K562 (cell line): ENCODE results near the gene UTRN. TPM values are rescaled to one million over a fixed set of nuclear protein-coding genes. Genes with fewer than 3 reads are reported as not detected.
A peak's percentile ranks its signal among the peaks of the same experiment; 100 is the strongest.

Experiments used
- CBFA2T3 ChIP-seq: fragments of 450-650 bp; IDR thresholded peaks from 2 replicates; pipeline ENCODE4 v1.6.1; 2017
- HDAC6 ChIP-seq: IDR thresholded peaks from 2 replicates; pipeline ENCODE4 v1.6.1; 2012; ENCODE audit warnings: low read depth, mild to moderate bottlenecking, control low read depth, inconsistent platforms, low read length, moderate library complexity
- KDM5B ChIP-seq: fragments of 200-600 bp; sonication (generic); IDR thresholded peaks from 2 replicates; pipeline ENCODE4 v1.6.1; 2012; ENCODE audit warnings: low read depth, mild to moderate bottlenecking, moderate library complexity, low read length, control low read depth, inconsistent platforms; ENCODE audit not compliant: insufficient replicate concordance
- NFRKB ChIP-seq: fragments of 450-650 bp; IDR thresholded peaks from 2 replicates; pipeline ENCODE4 v1.6.1; 2016; ENCODE audit warnings: low read depth
- NRF1 ChIP-seq, 2 experiments: fragments of 450-650 bp; IDR thresholded peaks in 1 of 2; conservative IDR thresholded peaks in 1 of 2; 2 replicates each; pipeline ENCODE4 v1.6.1; 2014; ENCODE audit warnings: mild to moderate bottlenecking in 2 of 2
- PHF8 ChIP-seq: fragments of 200-600 bp; sonication (generic); IDR thresholded peaks from 2 replicates; pipeline ENCODE4 v1.6.1; 2012; ENCODE audit warnings: mixed run types, mild to moderate bottlenecking, inconsistent platforms, low read length, moderate library complexity, borderline replicate concordance
- POLR2G ChIP-seq: fragments of 200-400 bp; formaldehyde crosslinking; IDR thresholded peaks from 2 replicates; pipeline ENCODE4 v1.6.1; 2017; ENCODE audit warnings: low read depth, mild to moderate bottlenecking, antibody characterized with exemption, low read length, moderate library complexity
- POLR2H ChIP-seq: IDR thresholded peaks from 2 replicates; pipeline ENCODE4 v1.6.1; 2016; ENCODE audit warnings: missing genetic modification characterization, low read depth, mild to moderate bottlenecking, control low read depth, missing compliant biosample characterization, moderate library complexity
- PPARD ChIP-seq: fragments of 250-450 bp; sonication (Bioruptor Pico); IDR thresholded peaks from 2 replicates; pipeline ENCODE4 v1.8.0; 2022; ENCODE audit warnings: inconsistent platforms, mild to moderate bottlenecking, moderate library complexity
- RBFOX2 ChIP-seq: fragments of 200-400 bp; formaldehyde crosslinking; IDR thresholded peaks from 2 replicates; pipeline ENCODE4 v1.6.1; 2017; ENCODE audit warnings: low read depth, mild to moderate bottlenecking, low read length, moderate library complexity
- polyA plus RNA-seq, 8 experiments: library from polyadenylated mRNA; depleted of rRNA in 4 of 8; stranded (reverse) in 5 of 8; unstranded in 3 of 8; fragments of >200 nt; fragmentation: Nextera tagmentation in 2 of 8; fragmentation: Illumina TruSeq in 1 of 8; extraction: Ambion mirVana in 2 of 8; extraction: Trizol in 1 of 8; gene quantifications; 2 replicates each; pipeline versions ENCODE4 v1.2.1 to v1.2.3, GENCODE V29; 2011 to 2014; ENCODE audit warnings: inconsistent platforms in 1 of 8, missing spikeins in 1 of 8
- total RNA-seq, 7 experiments: library from RNA; depleted of rRNA in 6 of 7; stranded (reverse); fragments of >200 nt in 6 of 7; fragmentation: Illumina TruSeq in 2 of 7; extraction: Trizol in 2 of 7; gene quantifications; 2 replicates each; pipeline versions ENCODE4 v1.2.1 to v1.2.3, GENCODE V29; 2011 to 2021; ENCODE audit warnings: low replicate concordance in 1 of 7
- TF ChIP-seq, protein P1 (sequence below): fragments of 200-800 bp; sonication (Bioruptor generic); IDR thresholded peaks from 2 replicates; pipeline ENCODE4 v1.6.1; 2017; ENCODE audit warnings: missing genetic modification characterization, missing compliant biosample characterization
- TF ChIP-seq, protein P2 (sequence below): fragments of 250-450 bp; sonication (Bioruptor Pico); IDR thresholded peaks from 2 replicates; pipeline ENCODE4 v1.4.0; 2020; ENCODE audit warnings: mild to moderate bottlenecking, moderate library complexity
- TF ChIP-seq, protein P3 (sequence below): fragments of 450-650 bp; IDR thresholded peaks from 2 replicates; pipeline ENCODE4 v1.6.1; 2016
- TF ChIP-seq, protein P4 (sequence below), 2 experiments: IDR thresholded peaks; 2 replicates each; pipeline ENCODE4 v1.6.1; 2011; ENCODE audit warnings: borderline replicate concordance in 1 of 2, control low read depth in 1 of 2, low read depth in 1 of 2, low read length in 1 of 2, mild to moderate bottlenecking in 1 of 2, mixed read lengths in 1 of 2, moderate library complexity in 1 of 2; ENCODE audit not compliant: insufficient read depth in 1 of 2, insufficient read length in 1 of 2, poor library complexity in 1 of 2, severe bottlenecking in 1 of 2; ENCODE audit errors: extremely low read depth in 1 of 2
- TF ChIP-seq, protein P5 (sequence below): fragments of 200-800 bp; sonication (Bioruptor generic); IDR thresholded peaks from 2 replicates; pipeline ENCODE4 v1.6.1; 2017; ENCODE audit warnings: missing genetic modification characterization, missing compliant biosample characterization
- TF ChIP-seq, protein P6 (sequence below): fragments of 450-650 bp; IDR thresholded peaks from 2 replicates; pipeline ENCODE4 v1.6.1; 2016; ENCODE audit warnings: low read depth, mild to moderate bottlenecking, moderate library complexity

The UTRN gene
- total and polyA plus RNA-seq, 9 of the 15 experiments (the other 6 are each of a cell fraction or from before 2014, with no cell fraction given), result 0.94 to 22.4 (median 10.0) TPM

DNA sequence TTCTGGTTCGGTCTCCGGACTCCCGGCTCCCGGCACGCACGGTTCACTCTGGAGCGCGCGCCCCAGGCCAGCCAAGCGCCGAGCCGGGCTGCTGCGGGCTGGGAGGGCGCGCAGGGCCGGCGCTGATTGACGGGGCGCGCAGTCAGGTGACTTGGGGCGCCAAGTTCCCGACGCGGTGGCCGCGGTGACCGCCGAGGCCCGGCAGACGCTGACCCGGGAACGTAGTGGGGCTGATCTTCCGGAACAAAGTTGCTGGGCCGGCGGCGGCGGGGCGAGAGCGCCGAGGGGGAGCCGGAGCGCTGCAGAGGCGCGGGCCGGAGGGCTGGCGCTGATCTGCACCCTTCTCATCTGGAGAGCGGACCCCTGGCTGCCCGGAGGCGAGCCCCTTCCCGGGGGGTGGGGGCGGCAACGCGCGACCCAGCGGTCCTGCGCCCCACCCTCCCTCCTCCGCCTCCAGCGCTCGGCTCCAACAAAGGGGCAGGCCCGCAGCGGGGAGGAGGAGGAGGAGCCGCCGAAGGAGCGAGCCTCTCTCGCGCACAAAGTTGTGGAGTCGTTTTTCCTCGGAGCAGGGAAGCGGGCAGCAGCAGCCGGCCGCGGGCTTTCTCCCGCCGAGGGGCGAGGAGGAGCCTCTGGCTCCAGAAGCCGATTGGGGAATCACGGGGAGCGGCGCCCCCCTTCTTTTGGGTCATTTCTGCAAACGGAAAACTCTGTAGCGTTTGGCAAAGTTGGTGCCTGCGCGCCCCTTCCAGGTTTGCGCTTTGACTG lies at the start of gene UTRN (continued):
- TF ChIP-seq, protein P1, sequence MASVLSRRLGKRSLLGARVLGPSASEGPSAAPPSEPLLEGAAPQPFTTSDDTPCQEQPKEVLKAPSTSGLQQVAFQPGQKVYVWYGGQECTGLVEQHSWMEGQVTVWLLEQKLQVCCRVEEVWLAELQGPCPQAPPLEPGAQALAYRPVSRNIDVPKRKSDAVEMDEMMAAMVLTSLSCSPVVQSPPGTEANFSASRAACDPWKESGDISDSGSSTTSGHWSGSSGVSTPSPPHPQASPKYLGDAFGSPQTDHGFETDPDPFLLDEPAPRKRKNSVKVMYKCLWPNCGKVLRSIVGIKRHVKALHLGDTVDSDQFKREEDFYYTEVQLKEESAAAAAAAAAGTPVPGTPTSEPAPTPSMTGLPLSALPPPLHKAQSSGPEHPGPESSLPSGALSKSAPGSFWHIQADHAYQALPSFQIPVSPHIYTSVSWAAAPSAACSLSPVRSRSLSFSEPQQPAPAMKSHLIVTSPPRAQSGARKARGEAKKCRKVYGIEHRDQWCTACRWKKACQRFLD, result peak; percentile 42; the same call in 1 of the 2 replicates
- no peak for TF ChIP-seq CBFA2T3
- no peak; the same call in 1 of the 2 replicates for TF ChIP-seq HDAC6
- TF ChIP-seq RBFOX2, result peak; percentile 41
- TF ChIP-seq NRF1 (conservative IDR thresholded peaks at IDR 0.05 in 1 of 2, IDR thresholded peaks at IDR 0.05 in 1 of 2), result 0 out of 4 replicates have a peak, but pooled peaks of 1 of the 2 experiments have one; percentile 8
- TF ChIP-seq, protein P2, sequence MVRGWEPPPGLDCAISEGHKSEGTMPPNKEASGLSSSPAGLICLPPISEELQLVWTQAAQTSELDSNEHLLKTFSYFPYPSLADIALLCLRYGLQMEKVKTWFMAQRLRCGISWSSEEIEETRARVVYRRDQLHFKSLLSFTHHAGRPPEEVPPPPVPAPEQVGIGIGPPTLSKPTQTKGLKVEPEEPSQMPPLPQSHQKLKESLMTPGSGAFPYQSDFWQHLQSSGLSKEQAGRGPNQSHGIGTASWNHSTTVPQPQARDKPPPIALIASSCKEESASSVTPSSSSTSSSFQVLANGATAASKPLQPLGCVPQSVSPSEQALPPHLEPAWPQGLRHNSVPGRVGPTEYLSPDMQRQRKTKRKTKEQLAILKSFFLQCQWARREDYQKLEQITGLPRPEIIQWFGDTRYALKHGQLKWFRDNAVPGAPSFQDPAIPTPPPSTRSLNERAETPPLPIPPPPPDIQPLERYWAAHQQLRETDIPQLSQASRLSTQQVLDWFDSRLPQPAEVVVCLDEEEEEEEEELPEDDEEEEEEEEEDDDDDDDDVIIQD, result no peak
- no peak for TF ChIP-seq PPARD (CRISPR knock-in tag)
- TF ChIP-seq POLR2G, result peak; percentile 44; the same call in 1 of the 2 replicates
- TF ChIP-seq NFRKB, result no peak
- peak; percentile 43; the same call in 1 of the 2 replicates for TF ChIP-seq PHF8
- TF ChIP-seq, protein P3, sequence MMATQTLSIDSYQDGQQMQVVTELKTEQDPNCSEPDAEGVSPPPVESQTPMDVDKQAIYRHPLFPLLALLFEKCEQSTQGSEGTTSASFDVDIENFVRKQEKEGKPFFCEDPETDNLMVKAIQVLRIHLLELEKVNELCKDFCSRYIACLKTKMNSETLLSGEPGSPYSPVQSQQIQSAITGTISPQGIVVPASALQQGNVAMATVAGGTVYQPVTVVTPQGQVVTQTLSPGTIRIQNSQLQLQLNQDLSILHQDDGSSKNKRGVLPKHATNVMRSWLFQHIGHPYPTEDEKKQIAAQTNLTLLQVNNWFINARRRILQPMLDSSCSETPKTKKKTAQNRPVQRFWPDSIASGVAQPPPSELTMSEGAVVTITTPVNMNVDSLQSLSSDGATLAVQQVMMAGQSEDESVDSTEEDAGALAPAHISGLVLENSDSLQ, result peak; percentile 73
- TF ChIP-seq, protein P4, sequence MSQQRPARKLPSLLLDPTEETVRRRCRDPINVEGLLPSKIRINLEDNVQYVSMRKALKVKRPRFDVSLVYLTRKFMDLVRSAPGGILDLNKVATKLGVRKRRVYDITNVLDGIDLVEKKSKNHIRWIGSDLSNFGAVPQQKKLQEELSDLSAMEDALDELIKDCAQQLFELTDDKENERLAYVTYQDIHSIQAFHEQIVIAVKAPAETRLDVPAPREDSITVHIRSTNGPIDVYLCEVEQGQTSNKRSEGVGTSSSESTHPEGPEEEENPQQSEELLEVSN (IDR thresholded peaks at IDR 0.05; ENCODE audit: borderline replicate concordance in 1 of 2, extremely low read depth in 1 of 2, insufficient read depth in 1 of 2, insufficient read length in 1 of 2, low read depth in 1 of 2, low read length in 1 of 2, poor library complexity in 1 of 2, severe bottlenecking in 1 of 2), result peak in 1 of 2 experiments; percentile 40
- TF ChIP-seq, protein P5, sequence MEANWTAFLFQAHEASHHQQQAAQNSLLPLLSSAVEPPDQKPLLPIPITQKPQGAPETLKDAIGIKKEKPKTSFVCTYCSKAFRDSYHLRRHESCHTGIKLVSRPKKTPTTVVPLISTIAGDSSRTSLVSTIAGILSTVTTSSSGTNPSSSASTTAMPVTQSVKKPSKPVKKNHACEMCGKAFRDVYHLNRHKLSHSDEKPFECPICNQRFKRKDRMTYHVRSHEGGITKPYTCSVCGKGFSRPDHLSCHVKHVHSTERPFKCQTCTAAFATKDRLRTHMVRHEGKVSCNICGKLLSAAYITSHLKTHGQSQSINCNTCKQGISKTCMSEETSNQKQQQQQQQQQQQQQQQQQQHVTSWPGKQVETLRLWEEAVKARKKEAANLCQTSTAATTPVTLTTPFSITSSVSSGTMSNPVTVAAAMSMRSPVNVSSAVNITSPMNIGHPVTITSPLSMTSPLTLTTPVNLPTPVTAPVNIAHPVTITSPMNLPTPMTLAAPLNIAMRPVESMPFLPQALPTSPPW, result peak; percentile 80
- TF ChIP-seq POLR2H, result peak; percentile 48; the same call in 1 of the 2 replicates
- TF ChIP-seq, protein P6, sequence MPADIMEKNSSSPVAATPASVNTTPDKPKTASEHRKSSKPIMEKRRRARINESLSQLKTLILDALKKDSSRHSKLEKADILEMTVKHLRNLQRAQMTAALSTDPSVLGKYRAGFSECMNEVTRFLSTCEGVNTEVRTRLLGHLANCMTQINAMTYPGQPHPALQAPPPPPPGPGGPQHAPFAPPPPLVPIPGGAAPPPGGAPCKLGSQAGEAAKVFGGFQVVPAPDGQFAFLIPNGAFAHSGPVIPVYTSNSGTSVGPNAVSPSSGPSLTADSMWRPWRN, result no peak
- TF ChIP-seq KDM5B, result peak; percentile 38
